Activated CD8-positive, alpha-beta T cell treated with anti-CD3 and anti-CD28 coated beads for 36 hours (primary cell): ENCODE measurements around the gene MARCHF9. TPM values are rescaled to one million over a fixed set of nuclear protein-coding genes. Genes with fewer than 3 reads are reported as not detected.
A peak's percentile ranks its signal among the peaks of the same experiment; 100 is the strongest.

Source experiments
- ATAC-seq: fragments of 200-7000 bp; cut with Tn5 transposase; one replicate; pipeline ENCODE4 v1.10.0; 2021; ENCODE audit warnings: mild to moderate bottlenecking, moderate library complexity
- CTCF ChIA-PET: fragments of 350-600 bp; sonication (Branson Sonifier 250); formaldehyde crosslinking; loops from one replicate; lab custom pipeline; 2021; ENCODE audit warnings: antibody characterized with exemption; lab: Charles Lee
- POLR2A ChIA-PET: fragments of 350-600 bp; sonication (Branson Sonifier 250); formaldehyde crosslinking; loops from one replicate; lab custom pipeline; 2021; ENCODE audit warnings: antibody characterized with exemption; lab: Charles Lee
- DNase-seq: peaks from one replicate; pipeline ENCODE4 v3.0.0-alpha.2; 2020
- H3K27ac Mint-ChIP-seq: one replicate; pipeline ENCODE4 v1.8.0; 2021; ENCODE audit warnings: mild to moderate bottlenecking, mixed read lengths
- H3K27me3 Mint-ChIP-seq: one replicate; pipeline ENCODE4 v1.8.0; 2021; ENCODE audit warnings: mixed read lengths
- H3K36me3 Mint-ChIP-seq: one replicate; pipeline ENCODE4 v1.8.0; 2021; ENCODE audit warnings: low read depth, mixed read lengths
- H3K4me1 Mint-ChIP-seq: one replicate; pipeline ENCODE4 v1.8.0; 2021; ENCODE audit warnings: low read depth, mixed read lengths
- H3K4me3 Mint-ChIP-seq: one replicate; pipeline ENCODE4 v1.8.0; 2021; ENCODE audit warnings: mild to moderate bottlenecking, moderate library complexity, mixed read lengths
- H3K9me3 Mint-ChIP-seq: one replicate; pipeline ENCODE4 v1.8.0; 2021; ENCODE audit warnings: mixed read lengths
- intact Hi-C: fragments of 100-400 bp; cut with micrococcal nuclease; formaldehyde crosslinking; loops from one replicate; pipeline ENCODE4 v1.10.0; 2022
- total RNA-seq, 2 experiments: library from RNA; stranded (reverse); gene quantifications; one replicate each; pipeline ENCODE4 v1.2.3, GENCODE V29; 2021
- TF ChIP-seq, protein P1 (sequence below): fragments of 200-600 bp; IDR thresholded peaks from one replicate; pipeline ENCODE4 v1.8.0; 2022; ENCODE audit warnings: antibody characterized with exemption, mild to moderate bottlenecking

MARCHF9 gene
- total RNA-seq, 2 experiments from 2014 or later = 23.4 to 24.3 TPM

GRCh38 chr12:57767876-57768275, 13.0 kb downstream of the MARCHF9 start:
- ChIA-PET POLR2A (interaction anchor here (0.9 to 2.2 kb wide), 3 partner anchors 11 to 30 kb away, joined by 3 to 7 read pairs (median 7); no protein-coding TSS in a partner anchor), CTCF (interaction anchor here (0.8 to 10.4 kb wide), 5 partner anchors 9 to 137 kb away, joined by 3 to 122 read pairs (median 17); partner anchors contain the start of genes EEF1AKMT3, MARCHF9, METTL1 and TSFM)

GRCh38 chr12:57769594-57769993, 14.7 kb downstream of the MARCHF9 start:
- Mint-ChIP-seq H3K4me1 (peaks cover 25% of the 10 kb centered on the region), H3K36me3 (peaks cover 32% of the 10 kb centered on the region), H3K9me3 (no peaks in the 10 kb centered on the region), H3K4me3 (peak overlapping the region; percentile 19), H3K27me3 (peaks cover 6% of the 10 kb centered on the region), H3K27ac (no peak overlapping the region)
- DNase-seq (no peak), ATAC-seq (no peak)
- ChIA-PET CTCF (interaction anchor here (1.7 to 6.2 kb wide), 3 partner anchors 10 to 13 kb away, joined by 6 to 74 read pairs (median 17); partner anchors contain the start of gene MARCHF9), POLR2A (interaction anchor here (1.6 kb wide), 1 partner anchor 29 kb away, joined by 3 read pairs; no protein-coding TSS in a partner anchor)
- TF ChIP-seq, protein P1, sequence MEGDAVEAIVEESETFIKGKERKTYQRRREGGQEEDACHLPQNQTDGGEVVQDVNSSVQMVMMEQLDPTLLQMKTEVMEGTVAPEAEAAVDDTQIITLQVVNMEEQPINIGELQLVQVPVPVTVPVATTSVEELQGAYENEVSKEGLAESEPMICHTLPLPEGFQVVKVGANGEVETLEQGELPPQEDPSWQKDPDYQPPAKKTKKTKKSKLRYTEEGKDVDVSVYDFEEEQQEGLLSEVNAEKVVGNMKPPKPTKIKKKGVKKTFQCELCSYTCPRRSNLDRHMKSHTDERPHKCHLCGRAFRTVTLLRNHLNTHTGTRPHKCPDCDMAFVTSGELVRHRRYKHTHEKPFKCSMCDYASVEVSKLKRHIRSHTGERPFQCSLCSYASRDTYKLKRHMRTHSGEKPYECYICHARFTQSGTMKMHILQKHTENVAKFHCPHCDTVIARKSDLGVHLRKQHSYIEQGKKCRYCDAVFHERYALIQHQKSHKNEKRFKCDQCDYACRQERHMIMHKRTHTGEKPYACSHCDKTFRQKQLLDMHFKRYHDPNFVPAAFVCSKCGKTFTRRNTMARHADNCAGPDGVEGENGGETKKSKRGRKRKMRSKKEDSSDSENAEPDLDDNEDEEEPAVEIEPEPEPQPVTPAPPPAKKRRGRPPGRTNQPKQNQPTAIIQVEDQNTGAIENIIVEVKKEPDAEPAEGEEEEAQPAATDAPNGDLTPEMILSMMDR = no peak
- intact Hi-C loops = no loop called here

More at GRCh38 chr12:57767876-57768275, 13.0 kb downstream of the MARCHF9 start:
- Mint-ChIP-seq H3K4me1 (peaks cover 39% of the 10 kb centered on the region), H3K36me3 (peaks cover 47% of the 10 kb centered on the region), H3K4me3 (no peak overlapping the region), H3K27ac (no peak overlapping the region), H3K27me3 (peaks cover 6% of the 10 kb centered on the region), H3K9me3 (no peaks in the 10 kb centered on the region)
- ATAC-seq = no peak
- intact Hi-C loops = no loop called here
- DNase-seq = no peak
- TF ChIP-seq, protein P1 = no peak

DNA sequence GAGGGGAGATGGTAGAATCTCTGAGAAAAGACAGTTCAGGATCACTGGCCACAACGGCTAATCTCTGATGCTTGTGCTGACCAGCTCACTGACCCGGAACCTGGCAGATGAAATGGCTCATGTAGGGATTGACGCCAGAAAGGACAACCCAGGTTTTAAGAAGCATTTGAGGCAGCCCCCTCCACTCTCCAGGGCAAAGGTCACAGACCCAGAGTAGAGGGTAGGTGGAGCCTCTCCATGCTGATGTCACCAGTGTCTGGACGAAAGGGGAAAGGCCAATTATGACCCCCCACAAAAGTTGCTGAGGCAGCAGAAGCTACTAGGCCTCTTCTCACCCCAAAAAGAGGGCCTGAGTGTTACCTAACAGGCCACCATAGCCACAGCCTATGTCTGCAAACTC, 15.8 kb downstream of the MARCHF9 start:
- peak overlapping the region; percentile 99 for H3K4me3 Mint-ChIP-seq
- DNase-seq = no peak
- no peaks in the 10 kb centered on the region for H3K9me3 Mint-ChIP-seq
- TF ChIP-seq, protein P1 = no peak
- ChIA-PET CTCF (interaction anchor here (0.8 to 4.3 kb wide), 3 partner anchors 12 to 14 kb away, joined by 3 to 17 read pairs (median 6); partner anchors contain the start of gene TSFM), POLR2A (interaction anchor here (1.6 kb wide), 1 partner anchor 30 kb away, joined by 3 read pairs; no protein-coding TSS in a partner anchor)
- peaks cover 28% of the 10 kb centered on the region for H3K36me3 Mint-ChIP-seq
- intact Hi-C loops = no loop called here
- H3K4me1 Mint-ChIP-seq = peaks cover 21% of the 10 kb centered on the region
- H3K27ac Mint-ChIP-seq = no peak overlapping the region
- ATAC-seq = no peak
- peaks cover 6% of the 10 kb centered on the region for H3K27me3 Mint-ChIP-seq

- POLR2A ChIA-PET = interaction anchor here (0.8 to 2.1 kb wide), 4 partner anchors 10 to 77 kb away, joined by 3 to 9 read pairs (median 4); partner anchors contain the start of gene TSFM
- Mint-ChIP-seq H3K4me1 (peaks cover 19% of the 10 kb centered on the region), H3K27ac (peak overlapping the region; percentile 99), H3K36me3 (peaks cover 28% of the 10 kb centered on the region), H3K9me3 (no peaks in the 10 kb centered on the region), H3K4me3 (peak overlapping the region; percentile 99), H3K27me3 (peaks cover 3% of the 10 kb centered on the region)
- intact Hi-C loops = no loop called here
- DNase-seq = peak; percentile 96
- TF ChIP-seq, protein P1 = no peak
- CTCF ChIA-PET = interaction anchor here (0.8 to 13.4 kb wide), 6 partner anchors 8 to 135 kb away, joined by 3 to 122 read pairs (median 8); partner anchors contain the start of genes CYP27B1 and TSFM
- peak; percentile 80 for ATAC-seq
These were observed 16.5 kb downstream of the MARCHF9 start for GRCh38 chr12:57771236-57771872.
